ENCODE results near the gene RPS24. TPM values are rescaled to one million over a fixed set of nuclear protein-coding genes. Genes with fewer than 3 reads are reported as not detected.

RPS24 gene
- total and polyA plus RNA-seq, 9 of the 15 experiments (the other 6 are each of a cell fraction or from before 2014, with no cell fraction given) = 1,947 to 7,307 (median 5,944) TPM

DNA sequence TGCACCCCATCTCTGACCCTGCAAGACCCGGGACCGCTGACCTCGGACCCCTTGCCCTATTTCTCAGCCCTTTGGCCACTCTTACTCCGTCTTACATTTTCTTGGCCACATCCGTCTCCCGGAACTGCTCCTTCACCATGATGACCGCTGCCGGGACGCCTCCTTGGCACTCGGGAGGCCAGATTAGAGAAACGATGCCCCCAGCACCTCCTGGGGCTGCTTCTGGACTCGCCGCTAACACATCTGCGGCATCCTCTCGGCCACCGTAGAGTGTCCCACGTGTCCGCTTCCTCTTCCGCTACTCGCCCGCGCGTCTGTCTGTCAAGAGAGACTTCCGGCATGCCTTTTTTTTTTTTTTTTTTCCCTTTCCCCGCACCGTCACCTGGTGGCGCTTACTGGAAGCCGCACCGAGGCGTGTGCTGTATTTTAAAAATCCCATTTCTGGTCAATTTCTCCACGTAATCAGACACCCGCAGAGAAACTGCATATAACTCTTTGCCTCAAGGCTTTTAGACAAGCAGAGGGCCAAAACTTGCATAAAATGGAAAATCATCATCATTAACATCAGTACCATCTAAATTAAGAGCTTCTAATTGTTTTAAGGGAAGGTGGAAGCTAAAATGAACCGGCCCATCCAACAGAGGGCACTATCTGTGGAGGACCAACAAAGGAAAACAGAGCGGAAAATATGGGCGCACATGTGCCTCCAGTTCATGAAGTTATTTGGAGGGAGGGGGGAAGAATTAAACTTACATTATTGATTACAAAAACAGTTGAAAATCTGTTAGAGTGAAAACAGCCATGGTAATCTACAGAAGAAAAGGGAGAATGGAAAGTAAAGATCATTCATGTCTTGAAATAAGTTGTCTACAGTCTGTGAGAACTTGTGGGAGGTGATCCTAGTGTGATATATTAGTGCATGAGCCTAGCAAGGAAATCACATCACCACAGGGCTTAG is 4.1 kb upstream of the RPS24 start, which contains the start of gene POLR3A (continued):
- TF ChIP-seq NR4A1 (CRISPR knock-in tag; IDR thresholded peaks at IDR 0.05) (peak; percentile 77; the same call in 1 of the 2 replicates), NR4A1 (tag; IDR thresholded peaks at IDR 0.05) (0 out of 2 replicates have a peak, but pooled peaks have one; percentile 83), ZNF311 (CRISPR knock-in tag; IDR thresholded peaks at IDR 0.05) (peak; percentile 50; the same call in 1 of the 2 replicates), CBFA2T2 (conservative IDR thresholded peaks at IDR 0.05) (peak; percentile 73), HDGF (IDR thresholded peaks at IDR 0.05) (no peak), JUN (IDR thresholded peaks at IDR 0.05; ENCODE audit: borderline replicate concordance, low read depth, low read length) (0 out of 2 replicates have a peak, but pooled peaks have one; percentile 45), JUN (CRISPR knock-in tag; IDR thresholded peaks at IDR 0.05; ENCODE audit: borderline replicate concordance) (peak; percentile 31; the same call in 1 of the 2 replicates), MEF2D (tag; conservative IDR thresholded peaks at IDR 0.05; ENCODE audit: low read depth) (0 out of 2 replicates have a peak, but pooled peaks have one; percentile 14), GABPB2 (CRISPR knock-in tag; conservative IDR thresholded peaks at IDR 0.05) (no peak), SMARCA4 (IDR thresholded peaks at IDR 0.05) (peak; percentile 71), EGR1 (conservative IDR thresholded peaks at IDR 0.05) (peak; percentile 48), NFXL1 (CRISPR knock-in tag; IDR thresholded peaks at IDR 0.05) (no peak), HNRNPUL1 (IDR thresholded peaks at IDR 0.05; ENCODE audit: low read length) (no peak), TEAD2 (tag; IDR thresholded peaks at IDR 0.05) (0 out of 2 replicates have a peak, but pooled peaks have one; percentile 47), ZNF75A (CRISPR knock-in tag; IDR thresholded peaks at IDR 0.05) (peak; percentile 30; the same call in 1 of the 2 replicates), NFIC (IDR thresholded peaks at IDR 0.05) (no peak; the same call in 1 of the 2 replicates), BRCA1 (IDR thresholded peaks at IDR 0.05) (no peak), BRCA1 (CRISPR knock-in tag; IDR thresholded peaks at IDR 0.05) (no peak; the same call in 1 of the 2 replicates), HCFC1 (IDR thresholded peaks at IDR 0.05; ENCODE audit: low read depth, low read length) (peak; percentile 76), ZNF830 (CRISPR knock-in tag; IDR thresholded peaks at IDR 0.05) (no peak), ZNF174 (CRISPR knock-in tag; IDR thresholded peaks at IDR 0.05) (0 out of 2 replicates have a peak, but pooled peaks have one; percentile 24), KDM4B (IDR thresholded peaks at IDR 0.05; ENCODE audit: borderline replicate concordance in 2 of 2, low read depth in 1 of 2) (peak in 1 of 2 experiments; percentile 54; a peak in 1 of 4 replicates), POLR2H (tag; IDR thresholded peaks at IDR 0.05; ENCODE audit: low read depth) (peak; percentile 67; the same call in 1 of the 2 replicates), NONO (IDR thresholded peaks at IDR 0.05; ENCODE audit: low read depth in 2 of 2, low read length in 1 of 2) (peak in 1 of 2 experiments; percentile 59; a peak in 1 of 4 replicates), PTRF (tag; IDR thresholded peaks at IDR 0.05) (no peak)
- TF ChIP-seq, protein P1, sequence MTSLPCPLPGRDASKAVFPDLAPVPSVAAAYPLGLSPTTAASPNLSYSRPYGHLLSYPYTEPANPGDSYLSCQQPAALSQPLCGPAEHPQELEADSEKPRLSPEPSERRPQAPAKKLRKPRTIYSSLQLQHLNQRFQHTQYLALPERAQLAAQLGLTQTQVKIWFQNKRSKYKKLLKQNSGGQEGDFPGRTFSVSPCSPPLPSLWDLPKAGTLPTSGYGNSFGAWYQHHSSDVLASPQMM (CRISPR knock-in tag; IDR thresholded peaks at IDR 0.05) = no peak
- TF ChIP-seq, protein P2, sequence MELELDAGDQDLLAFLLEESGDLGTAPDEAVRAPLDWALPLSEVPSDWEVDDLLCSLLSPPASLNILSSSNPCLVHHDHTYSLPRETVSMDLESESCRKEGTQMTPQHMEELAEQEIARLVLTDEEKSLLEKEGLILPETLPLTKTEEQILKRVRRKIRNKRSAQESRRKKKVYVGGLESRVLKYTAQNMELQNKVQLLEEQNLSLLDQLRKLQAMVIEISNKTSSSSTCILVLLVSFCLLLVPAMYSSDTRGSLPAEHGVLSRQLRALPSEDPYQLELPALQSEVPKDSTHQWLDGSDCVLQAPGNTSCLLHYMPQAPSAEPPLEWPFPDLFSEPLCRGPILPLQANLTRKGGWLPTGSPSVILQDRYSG (tag; conservative IDR thresholded peaks at IDR 0.05; ENCODE audit: low read depth) = peak; percentile 83
- TF ChIP-seq, protein P3, sequence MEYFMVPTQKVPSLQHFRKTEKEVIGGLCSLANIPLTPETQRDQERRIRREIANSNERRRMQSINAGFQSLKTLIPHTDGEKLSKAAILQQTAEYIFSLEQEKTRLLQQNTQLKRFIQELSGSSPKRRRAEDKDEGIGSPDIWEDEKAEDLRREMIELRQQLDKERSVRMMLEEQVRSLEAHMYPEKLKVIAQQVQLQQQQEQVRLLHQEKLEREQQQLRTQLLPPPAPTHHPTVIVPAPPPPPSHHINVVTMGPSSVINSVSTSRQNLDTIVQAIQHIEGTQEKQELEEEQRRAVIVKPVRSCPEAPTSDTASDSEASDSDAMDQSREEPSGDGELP (CRISPR knock-in tag; IDR thresholded peaks at IDR 0.05; ENCODE audit: borderline replicate concordance) = peak; percentile 88

Data from K562 (cell line).